Kasumi-1 (cell line): ENCODE measurements around the gene NT5DC4.

Experiments used
- DNase-seq, 2 experiments: peaks; one replicate each; lab custom pipeline; 2025; lab: John Stamatoyannopoulos, UW

The NT5DC4 gene

GRCh38 chr2:112784199-112785189 is 63.7 kb downstream of the NT5DC4 start, which contains the start of gene IL1A:
TSS of gene IL1A (minus strand) at chr2:112784493. CDS start at chr2:112783770, 723 bp downstream.
- DNase-seq: no peak

- DNase-seq: no peak
Observed at GRCh38 chr2:112787294-112787693, 66.5 kb downstream of the NT5DC4 start.

GRCh38 chr2:112787729-112788393 is 67.0 kb downstream of the NT5DC4 start:
- peak; percentile 76 to 80 for DNase-seq

- no peak for DNase-seq
Observed at GRCh38 chr2:112788653-112789052, 67.8 kb downstream of the NT5DC4 start.
